AG10803 (cell line): Measurements from ENCODE around the gene DENND4A.

Source experiments
- DNase-seq: peaks from one replicate; pipeline ENCODE4 v3.0.0; 2010; ENCODE audit warnings: low read depth
- H3K4me3 ChIP-seq: 2 replicates; pipeline ENCODE4 v1.5.1; 2011; ENCODE audit warnings: mild to moderate bottlenecking, low read length, control low read depth
- TF ChIP-seq, protein P1 (sequence below): conservative IDR thresholded peaks from 2 replicates; pipeline ENCODE4 v1.5.1; 2011; ENCODE audit warnings: mild to moderate bottlenecking, low read length, control low read depth, inconsistent platforms

Gene DENND4A

DNA sequence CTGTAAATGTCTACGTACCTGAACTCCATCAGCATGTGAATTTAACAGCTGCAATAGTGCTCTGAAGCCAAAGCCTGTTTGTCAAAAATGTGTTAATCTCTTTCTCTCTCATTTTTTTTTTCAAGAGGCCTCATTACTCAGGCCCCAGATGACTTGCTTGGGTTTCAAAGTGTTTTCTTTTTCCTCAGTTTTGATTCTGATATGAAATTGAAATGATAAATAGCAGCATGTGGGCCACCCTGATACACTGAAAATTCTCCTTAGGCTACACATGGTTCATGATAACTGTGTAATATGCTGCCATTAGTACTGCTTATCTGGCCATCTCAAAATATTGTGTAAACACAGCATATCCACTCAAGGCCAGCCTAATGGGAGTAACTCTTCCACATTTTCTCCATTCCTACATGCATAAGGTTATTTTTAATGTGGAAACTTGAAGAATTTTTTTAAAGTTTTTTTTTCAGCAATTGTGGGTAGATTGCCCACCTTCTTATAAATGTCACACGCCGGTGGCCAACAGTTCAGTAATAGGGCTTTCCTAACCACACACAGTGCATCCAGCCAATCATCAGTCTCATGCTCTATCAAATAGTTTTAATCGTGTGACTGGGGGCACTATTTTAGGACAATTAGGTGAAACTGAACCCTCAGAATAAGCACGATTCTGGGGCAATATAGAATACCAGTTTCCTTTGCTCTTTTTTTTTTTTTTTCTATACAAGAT lies 13.1 kb upstream of the DENND4A start:
- TF ChIP-seq, protein P1, sequence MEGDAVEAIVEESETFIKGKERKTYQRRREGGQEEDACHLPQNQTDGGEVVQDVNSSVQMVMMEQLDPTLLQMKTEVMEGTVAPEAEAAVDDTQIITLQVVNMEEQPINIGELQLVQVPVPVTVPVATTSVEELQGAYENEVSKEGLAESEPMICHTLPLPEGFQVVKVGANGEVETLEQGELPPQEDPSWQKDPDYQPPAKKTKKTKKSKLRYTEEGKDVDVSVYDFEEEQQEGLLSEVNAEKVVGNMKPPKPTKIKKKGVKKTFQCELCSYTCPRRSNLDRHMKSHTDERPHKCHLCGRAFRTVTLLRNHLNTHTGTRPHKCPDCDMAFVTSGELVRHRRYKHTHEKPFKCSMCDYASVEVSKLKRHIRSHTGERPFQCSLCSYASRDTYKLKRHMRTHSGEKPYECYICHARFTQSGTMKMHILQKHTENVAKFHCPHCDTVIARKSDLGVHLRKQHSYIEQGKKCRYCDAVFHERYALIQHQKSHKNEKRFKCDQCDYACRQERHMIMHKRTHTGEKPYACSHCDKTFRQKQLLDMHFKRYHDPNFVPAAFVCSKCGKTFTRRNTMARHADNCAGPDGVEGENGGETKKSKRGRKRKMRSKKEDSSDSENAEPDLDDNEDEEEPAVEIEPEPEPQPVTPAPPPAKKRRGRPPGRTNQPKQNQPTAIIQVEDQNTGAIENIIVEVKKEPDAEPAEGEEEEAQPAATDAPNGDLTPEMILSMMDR: no peak
- H3K4me3 ChIP-seq: no peak overlapping the region
- DNase-seq: no peak

DNA sequence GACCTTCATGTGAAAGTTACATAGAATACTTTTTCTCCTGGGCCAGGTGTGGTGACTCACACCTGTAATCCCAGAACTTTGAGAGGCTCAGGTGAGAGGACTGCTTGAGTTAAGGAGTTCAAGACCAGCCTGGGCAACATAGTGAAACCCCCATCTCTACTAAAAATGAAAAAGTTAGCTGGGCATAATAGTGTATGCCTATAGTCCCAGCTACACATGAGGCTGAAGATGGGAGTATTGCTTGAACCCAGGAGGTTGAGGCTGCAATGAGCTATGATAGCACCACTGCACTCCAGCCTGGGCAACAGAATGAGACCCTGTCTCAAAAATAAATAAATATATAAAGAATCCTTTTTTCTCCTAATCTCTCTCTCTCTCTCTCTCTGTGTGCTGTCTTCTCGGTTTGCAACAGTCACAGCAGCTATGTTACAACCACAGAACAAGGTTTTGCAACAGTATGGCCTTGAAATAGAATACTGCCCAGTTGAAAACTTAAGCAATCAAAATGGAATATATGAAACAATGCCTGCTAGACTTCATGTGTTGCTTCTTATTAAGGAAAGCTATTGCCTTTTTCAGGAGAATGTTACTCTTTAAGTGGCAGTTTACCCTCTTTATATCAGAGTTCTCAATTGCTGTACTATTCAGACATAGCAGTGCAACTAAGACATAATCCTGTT lies 12.3 kb upstream of the DENND4A start:
- TF ChIP-seq, protein P1: no peak
- no peak overlapping the region for H3K4me3 ChIP-seq
- peak; percentile 76 for DNase-seq

DNA sequence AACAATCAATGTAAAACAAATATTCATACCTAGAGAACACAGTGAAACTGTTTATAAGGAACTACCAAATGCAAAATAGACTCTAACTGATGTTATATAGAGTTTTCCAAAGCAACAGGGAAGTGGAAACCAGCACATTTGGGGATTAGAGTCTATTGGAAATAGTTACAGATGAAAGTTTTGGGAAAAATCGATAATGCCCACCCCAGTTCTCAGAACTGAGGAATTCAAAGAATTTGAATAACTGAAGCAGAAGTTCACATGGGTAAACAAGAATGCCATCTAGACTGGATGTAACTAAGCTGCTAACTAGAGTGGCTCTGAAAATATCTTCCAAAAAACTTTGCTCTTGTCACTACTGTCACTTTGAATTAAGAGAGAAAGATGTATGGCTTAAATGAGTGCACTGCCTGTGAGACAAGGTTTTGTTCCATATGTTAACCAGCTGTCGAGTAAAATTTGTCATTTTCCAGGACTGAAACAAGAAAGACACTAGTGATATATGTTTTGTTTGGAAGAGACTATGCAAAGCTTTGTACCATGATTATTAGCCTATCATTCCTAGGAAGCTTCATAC lies 9.2 kb upstream of the DENND4A start:
- no peak overlapping the region for H3K4me3 ChIP-seq
- TF ChIP-seq, protein P1: no peak
- no peak for DNase-seq

DNA sequence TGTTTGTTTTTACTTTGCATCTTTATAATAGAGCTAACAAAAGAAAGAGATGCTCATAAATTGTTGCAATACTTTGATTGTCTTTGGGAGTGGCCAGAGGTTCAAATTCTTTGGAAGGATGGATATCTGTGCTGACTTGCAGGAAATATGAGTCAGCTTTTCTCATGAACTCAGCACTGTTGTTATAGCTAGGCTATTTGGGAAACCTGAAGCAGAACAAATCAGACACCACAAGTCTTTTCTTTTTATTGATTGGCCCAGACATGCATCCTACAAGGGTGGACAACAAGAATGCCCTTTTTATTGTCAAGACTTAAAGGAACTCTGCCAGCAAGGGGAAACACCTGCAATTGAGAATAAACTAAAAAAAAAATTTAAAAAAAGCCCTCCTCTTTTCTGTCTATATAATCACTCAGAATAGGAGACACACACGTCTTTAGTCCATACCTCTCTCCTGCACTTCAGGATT lies 4.6 kb upstream of the DENND4A start:
- DNase-seq: peak; percentile 65
- no peak overlapping the region for H3K4me3 ChIP-seq
- TF ChIP-seq, protein P1: no peak

DNA sequence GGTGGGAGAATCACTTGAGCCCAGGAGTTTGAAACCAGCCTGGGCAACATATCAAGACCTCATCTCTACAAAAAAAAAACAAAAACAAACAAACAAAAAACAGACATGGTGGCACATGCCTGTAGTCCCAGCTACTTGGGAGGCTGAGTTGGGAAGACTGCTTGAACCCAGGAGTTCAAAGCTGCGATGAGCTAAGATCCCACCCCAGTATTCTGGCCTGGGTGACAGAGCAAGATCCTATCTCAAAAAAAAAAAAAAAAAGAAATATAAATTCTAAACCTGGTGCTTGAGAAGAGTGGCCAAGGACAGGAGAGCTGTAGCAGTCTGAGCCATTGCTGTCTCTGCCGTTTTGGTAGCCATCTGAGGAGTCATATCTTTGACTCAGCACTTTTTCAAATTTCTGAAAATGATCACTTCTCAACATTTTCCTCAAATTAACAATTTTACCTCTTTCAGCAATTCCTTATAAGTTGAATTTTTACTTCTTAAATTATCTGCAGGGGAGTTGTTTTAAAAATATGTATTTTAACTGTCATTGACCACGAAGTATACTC lies 3.6 kb upstream of the DENND4A start:
- TF ChIP-seq, protein P1: no peak
- H3K4me3 ChIP-seq: no peak overlapping the region

DNA sequence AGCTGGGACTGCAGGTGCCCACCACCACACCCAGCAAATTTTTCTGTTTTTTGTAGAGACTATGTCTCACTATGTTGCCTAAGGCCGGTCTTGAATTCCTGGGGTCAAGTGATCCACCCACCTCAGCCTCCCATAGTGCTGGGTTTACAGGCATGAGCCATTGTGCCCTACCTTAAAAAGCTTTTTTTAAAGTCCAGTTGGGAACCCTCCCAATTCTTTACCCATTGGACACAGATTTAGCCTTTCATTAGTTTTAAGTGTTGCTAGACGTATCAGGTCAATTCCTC lies 1.7 kb upstream of the DENND4A start:
- no peak overlapping the region for H3K4me3 ChIP-seq
- DNase-seq: no peak
- TF ChIP-seq, protein P1: no peak

More for the DNA sequence above, 3.6 kb upstream of the DENND4A start:
- no peak for DNase-seq
